ENCODE data around the gene PNO1.

DNA sequence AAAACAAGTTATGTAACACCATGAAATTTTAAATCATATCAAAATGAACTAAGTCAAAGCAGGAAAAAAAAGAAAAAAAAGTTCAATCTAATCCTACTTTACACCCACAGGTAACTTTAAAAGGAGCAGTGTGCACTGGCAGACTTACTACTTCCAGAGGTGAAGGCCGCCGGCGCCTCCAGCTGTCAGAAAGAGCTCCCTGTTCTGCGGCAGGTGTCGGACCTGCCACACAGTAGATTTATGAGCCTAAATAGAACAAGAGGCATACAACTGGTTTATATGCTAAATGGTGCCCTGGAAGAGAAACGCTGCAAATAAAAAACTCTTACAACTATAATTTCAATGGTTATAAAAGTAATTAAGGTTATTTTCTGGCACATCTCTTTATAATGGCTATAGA lies 23.1 kb upstream of the PNO1 start:
- TF ChIP-seq, protein P1, sequence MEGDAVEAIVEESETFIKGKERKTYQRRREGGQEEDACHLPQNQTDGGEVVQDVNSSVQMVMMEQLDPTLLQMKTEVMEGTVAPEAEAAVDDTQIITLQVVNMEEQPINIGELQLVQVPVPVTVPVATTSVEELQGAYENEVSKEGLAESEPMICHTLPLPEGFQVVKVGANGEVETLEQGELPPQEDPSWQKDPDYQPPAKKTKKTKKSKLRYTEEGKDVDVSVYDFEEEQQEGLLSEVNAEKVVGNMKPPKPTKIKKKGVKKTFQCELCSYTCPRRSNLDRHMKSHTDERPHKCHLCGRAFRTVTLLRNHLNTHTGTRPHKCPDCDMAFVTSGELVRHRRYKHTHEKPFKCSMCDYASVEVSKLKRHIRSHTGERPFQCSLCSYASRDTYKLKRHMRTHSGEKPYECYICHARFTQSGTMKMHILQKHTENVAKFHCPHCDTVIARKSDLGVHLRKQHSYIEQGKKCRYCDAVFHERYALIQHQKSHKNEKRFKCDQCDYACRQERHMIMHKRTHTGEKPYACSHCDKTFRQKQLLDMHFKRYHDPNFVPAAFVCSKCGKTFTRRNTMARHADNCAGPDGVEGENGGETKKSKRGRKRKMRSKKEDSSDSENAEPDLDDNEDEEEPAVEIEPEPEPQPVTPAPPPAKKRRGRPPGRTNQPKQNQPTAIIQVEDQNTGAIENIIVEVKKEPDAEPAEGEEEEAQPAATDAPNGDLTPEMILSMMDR (IDR thresholded peaks at IDR 0.05) = no peak
- TF ChIP-seq ZFX (IDR thresholded peaks at IDR 0.05; ENCODE audit: borderline replicate concordance) = no peak
